Smooth muscle cell (in vitro differentiated cells): Measurements from ENCODE around the gene ASB4. TPM values are rescaled to one million over a fixed set of nuclear protein-coding genes. Genes with fewer than 3 reads are reported as not detected.

Experiments
- DNase-seq: peaks from one replicate; lab custom pipeline; 2025; ENCODE audit not compliant: unreplicated experiment; lab: John Stamatoyannopoulos, UW
- H2AFZ ChIP-seq: fragments of 200-600 bp; sonication (generic); 2 replicates; pipeline ENCODE4 v1.6.0; 2016; ENCODE audit warnings: antibody characterized with exemption, low read depth, mild to moderate bottlenecking
- H3F3A ChIP-seq: fragments of 200-600 bp; sonication (generic); 2 replicates; pipeline ENCODE4 v1.6.0; 2017; ENCODE audit warnings: antibody characterized with exemption, low read depth
- H3K27ac ChIP-seq: fragments of 200-600 bp; sonication (generic); 2 replicates; pipeline ENCODE4 v1.5.1; 2016; ENCODE audit warnings: low read depth, mild to moderate bottlenecking
- H3K27me3 ChIP-seq: fragments of 200-600 bp; sonication (generic); 2 replicates; pipeline ENCODE4 v1.6.1; 2016; ENCODE audit warnings: low read depth, mild to moderate bottlenecking
- H3K36me3 ChIP-seq: fragments of 200-600 bp; sonication (generic); 2 replicates; pipeline ENCODE4 v1.5.1; 2016; ENCODE audit warnings: low read depth
- H3K4me1 ChIP-seq: fragments of 200-600 bp; sonication (generic); 2 replicates; pipeline ENCODE4 v1.5.1; 2016; ENCODE audit warnings: low read depth
- H3K4me2 ChIP-seq: fragments of 200-600 bp; sonication (generic); 2 replicates; pipeline ENCODE4 v1.6.0; 2016; ENCODE audit warnings: mild to moderate bottlenecking
- H3K4me3 ChIP-seq: fragments of 200-600 bp; sonication (generic); 2 replicates; pipeline ENCODE4 v1.5.1; 2016; ENCODE audit warnings: mild to moderate bottlenecking
- H3K79me2 ChIP-seq: fragments of 200-600 bp; sonication (generic); 2 replicates; pipeline ENCODE4 v1.6.0; 2016; ENCODE audit warnings: low read depth, mild to moderate bottlenecking
- H3K9ac ChIP-seq: fragments of 200-600 bp; sonication (generic); 2 replicates; pipeline ENCODE4 v1.6.0; 2016; ENCODE audit warnings: low read depth
- H3K9me3 ChIP-seq: fragments of 200-600 bp; sonication (generic); replicated peaks from 2 replicates; pipeline ENCODE4 v1.5.1; 2016; ENCODE audit warnings: low read depth
- H4K20me1 ChIP-seq: fragments of 200-600 bp; sonication (generic); 2 replicates; pipeline ENCODE4 v1.6.0; 2016; ENCODE audit warnings: low read depth
- CTCF ChIP-seq: fragments of 200-600 bp; sonication (generic); IDR thresholded peaks from 2 replicates; pipeline ENCODE4 v1.5.1; 2017; ENCODE audit warnings: borderline replicate concordance, mild to moderate bottlenecking, antibody characterized with exemption; ENCODE audit not compliant: insufficient read depth, poor library complexity, severe bottlenecking
- WGBS: methylation state at CpG from one replicate; pipeline ENCODE4 v1.1.7; 2016; ENCODE audit warnings: low lambda C conversion rate; 5-methylcytosine and 5-hydroxymethylcytosine counted together
- polyA plus RNA-seq: library from polyadenylated mRNA; unstranded; fragments of >200 nt; fragmentation: Nextera tagmentation; extraction: Ambion mirVana; gene quantifications from 2 replicates; pipeline ENCODE4 v1.2.1, GENCODE V29; 2016
- total RNA-seq: library from RNA; depleted of rRNA; stranded (reverse); fragments of >200 nt; gene quantifications from 2 replicates; pipeline ENCODE4 v1.2.3, GENCODE V29; 2014

ASB4 gene
- total and polyA plus RNA-seq, 2 experiments from 2014 or later = not detected

- H3K4me1 ChIP-seq = no peaks in the 10 kb centered on the region
- TF ChIP-seq CTCF = no peak
- no peaks in the 10 kb centered on the region for H3K79me2 ChIP-seq
- H3K27ac ChIP-seq = no peak overlapping the region
- no peak overlapping the region for H3K4me2 ChIP-seq
- no peak overlapping the region for H3K9ac ChIP-seq
- DNase-seq = no peak
- no peaks in the 10 kb centered on the region for H3F3A ChIP-seq
- no peaks in the 10 kb centered on the region for H3K9me3 ChIP-seq
- peaks cover 27% of the 10 kb centered on the region for H3K27me3 ChIP-seq
- 83% methylated on average over 2 of the region's 2 CpGs for WGBS
- H4K20me1 ChIP-seq = no peaks in the 10 kb centered on the region
- no peak overlapping the region for H2AFZ ChIP-seq
- H3K4me3 ChIP-seq = no peak overlapping the region
- no peaks in the 10 kb centered on the region for H3K36me3 ChIP-seq
These were observed 49.1 kb downstream of the ASB4 start for GRCh38 chr7:95534796-95535195.

- Histone ChIP-seq H3F3A (no peaks in the 10 kb centered on the region), H4K20me1 (no peaks in the 10 kb centered on the region), H2AFZ (no peak overlapping the region), H3K79me2 (no peaks in the 10 kb centered on the region), H3K36me3 (no peaks in the 10 kb centered on the region), H3K9ac (no peak overlapping the region), H3K27me3 (peaks cover 30% of the 10 kb centered on the region), H3K9me3 (no peaks in the 10 kb centered on the region), H3K4me1 (no peaks in the 10 kb centered on the region), H3K4me3 (no peak overlapping the region), H3K27ac (no peak overlapping the region), H3K4me2 (no peak overlapping the region)
- TF ChIP-seq CTCF = no peak
- WGBS = 52% methylated on average over 1 of the region's 1 CpG
- no peak for DNase-seq
These were observed 49.9 kb downstream of the ASB4 start for GRCh38 chr7:95535662-95536061.

DNA sequence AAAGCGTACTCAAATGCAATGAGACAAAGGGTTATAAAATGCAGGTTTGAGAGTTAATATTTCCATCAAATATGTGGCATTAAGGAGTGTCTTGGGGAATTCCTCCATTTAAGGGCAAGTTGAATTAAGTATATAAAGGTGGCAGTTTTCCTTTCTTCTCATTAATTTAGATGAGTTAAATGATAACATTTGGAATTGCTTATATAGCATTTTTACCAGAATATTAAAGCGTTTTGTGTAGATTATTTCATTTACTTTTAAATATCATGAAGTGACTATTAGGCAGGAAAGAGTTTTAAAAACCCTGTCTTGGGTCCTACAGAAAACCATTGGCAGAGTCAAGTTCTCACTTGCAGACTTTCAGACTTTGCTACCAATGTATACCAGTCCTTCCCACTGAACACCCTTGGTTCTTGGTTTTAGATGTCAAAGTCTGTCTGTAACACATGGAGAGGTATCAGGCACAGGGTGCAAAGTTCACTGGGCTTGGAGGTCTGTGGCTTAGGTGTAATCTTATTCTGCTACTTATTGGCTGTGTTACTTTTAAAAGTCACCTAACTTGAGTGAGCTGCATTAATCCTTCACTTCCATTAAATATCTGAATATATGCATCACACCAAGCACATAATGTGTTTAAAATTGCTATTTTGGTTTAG lies 51.0 kb downstream of the ASB4 start:
- H3K9me3 ChIP-seq = no peaks in the 10 kb centered on the region
- H4K20me1 ChIP-seq = no peaks in the 10 kb centered on the region
- no peaks in the 10 kb centered on the region for H3F3A ChIP-seq
- peaks cover 37% of the 10 kb centered on the region for H3K27me3 ChIP-seq
- no peak overlapping the region for H2AFZ ChIP-seq
- H3K27ac ChIP-seq = no peak overlapping the region
- no peak overlapping the region for H3K4me2 ChIP-seq
- no peak for TF ChIP-seq CTCF
- H3K9ac ChIP-seq = no peak overlapping the region
- no peak for DNase-seq
- WGBS = 91% methylated on average over 2 of the region's 2 CpGs
- no peak overlapping the region for H3K4me3 ChIP-seq
- H3K36me3 ChIP-seq = no peaks in the 10 kb centered on the region
- no peaks in the 10 kb centered on the region for H3K79me2 ChIP-seq
- H3K4me1 ChIP-seq = no peaks in the 10 kb centered on the region

GRCh38 chr7:95537468-95537867 lies 51.7 kb downstream of the ASB4 start:
- Histone ChIP-seq H3K4me1 (no peaks in the 10 kb centered on the region), H2AFZ (no peak overlapping the region), H4K20me1 (no peaks in the 10 kb centered on the region), H3K4me2 (no peak overlapping the region), H3K27ac (no peak overlapping the region), H3K4me3 (no peak overlapping the region), H3K27me3 (peaks cover 37% of the 10 kb centered on the region), H3K79me2 (no peaks in the 10 kb centered on the region), H3F3A (no peaks in the 10 kb centered on the region), H3K9ac (no peak overlapping the region), H3K36me3 (no peaks in the 10 kb centered on the region), H3K9me3 (no peaks in the 10 kb centered on the region)
- WGBS = 96% methylated on average over 2 of the region's 2 CpGs
- no peak for TF ChIP-seq CTCF
- DNase-seq = no peak
